Duodenal mucosa (tissue), 2 donors: ENCODE results near the gene LXN.
"Not testable (repeated sequence)": the region's sequence is repeated elsewhere in the genome, so short reads cannot be mapped to it uniquely, and the experiment has no call there.

Experiments
- H3K27ac ChIP-seq: one replicate; pipeline ENCODE4 v1.7.0; 2013; ENCODE audit warnings: low read depth, low read length
- H3K27me3 ChIP-seq, 2 donors: one replicate each; pipeline ENCODE4 v1.7.0; 2013; ENCODE audit warnings: low read length in 2 of 2, control low read depth in 1 of 2; ENCODE audit not compliant: insufficient read depth in 2 of 2, control insufficient read depth in 1 of 2
- H3K36me3 ChIP-seq, 2 donors: one replicate each; pipeline ENCODE4 v1.7.0; 2013; ENCODE audit warnings: low read length in 2 of 2, control low read depth in 1 of 2; ENCODE audit not compliant: insufficient read depth in 2 of 2, control insufficient read depth in 1 of 2
- H3K4me1 ChIP-seq, 2 donors: one replicate each; pipeline ENCODE4 v1.7.0; 2013; ENCODE audit warnings: low read length in 2 of 2, control low read depth in 1 of 2; ENCODE audit not compliant: insufficient read depth in 2 of 2, control insufficient read depth in 1 of 2
- H3K4me3 ChIP-seq, 2 donors: one replicate each; pipeline ENCODE4 v1.7.0; 2013; ENCODE audit warnings: low read length in 2 of 2, low read depth in 1 of 2
- H3K9ac ChIP-seq, 2 donors: one replicate each; pipeline ENCODE4 v1.7.0; 2013; ENCODE audit warnings: low read length in 2 of 2, low read depth in 1 of 2
- H3K9me3 ChIP-seq, 2 donors: one replicate each; pipeline ENCODE4 v1.7.0; 2013; ENCODE audit warnings: low read length in 2 of 2, control low read depth in 1 of 2; ENCODE audit not compliant: control insufficient read depth in 1 of 2

LXN gene

DNA sequence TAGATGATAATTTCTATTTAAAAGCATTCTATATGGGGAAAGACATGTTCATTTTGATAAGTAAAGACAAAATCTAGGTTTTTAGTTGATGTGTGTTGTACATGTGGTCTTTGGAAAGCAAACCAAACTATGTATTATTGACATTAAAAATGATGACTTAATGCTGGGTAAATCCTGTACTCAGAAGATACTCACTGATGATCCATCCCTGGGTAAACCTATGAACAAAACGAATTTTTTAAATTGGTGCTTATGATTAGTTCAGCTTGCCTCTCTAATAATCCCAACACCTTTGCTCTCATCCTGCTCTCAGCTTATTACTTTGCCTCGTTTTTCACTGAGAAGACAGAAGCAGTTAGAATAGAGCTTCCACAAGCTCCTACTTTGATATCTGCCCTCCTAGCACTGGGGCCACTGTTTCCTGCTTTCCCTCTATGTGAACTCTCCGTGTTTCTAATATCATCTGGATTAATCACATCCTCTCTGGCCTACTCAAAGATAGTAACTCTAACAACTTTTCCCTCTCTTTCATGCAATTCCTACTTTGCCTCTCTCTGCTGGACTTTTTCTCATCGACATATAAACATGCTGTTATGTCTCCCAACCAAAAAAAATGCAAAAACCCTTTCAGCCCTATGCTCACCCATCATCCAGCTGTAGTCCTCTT is 30.5 kb upstream of the LXN start:
- Histone ChIP-seq H3K9ac (no peak overlapping the region), H3K4me1 (no peaks in the 10 kb centered on the region), H3K9me3 (no peaks in the 10 kb centered on the region), H3K27me3 (no peaks in the 10 kb centered on the region), H3K4me3 (no peak overlapping the region), H3K27ac (no peak overlapping the region), H3K36me3 (peaks cover 2 to 22% of the 10 kb centered on the region in 2 donors)

DNA sequence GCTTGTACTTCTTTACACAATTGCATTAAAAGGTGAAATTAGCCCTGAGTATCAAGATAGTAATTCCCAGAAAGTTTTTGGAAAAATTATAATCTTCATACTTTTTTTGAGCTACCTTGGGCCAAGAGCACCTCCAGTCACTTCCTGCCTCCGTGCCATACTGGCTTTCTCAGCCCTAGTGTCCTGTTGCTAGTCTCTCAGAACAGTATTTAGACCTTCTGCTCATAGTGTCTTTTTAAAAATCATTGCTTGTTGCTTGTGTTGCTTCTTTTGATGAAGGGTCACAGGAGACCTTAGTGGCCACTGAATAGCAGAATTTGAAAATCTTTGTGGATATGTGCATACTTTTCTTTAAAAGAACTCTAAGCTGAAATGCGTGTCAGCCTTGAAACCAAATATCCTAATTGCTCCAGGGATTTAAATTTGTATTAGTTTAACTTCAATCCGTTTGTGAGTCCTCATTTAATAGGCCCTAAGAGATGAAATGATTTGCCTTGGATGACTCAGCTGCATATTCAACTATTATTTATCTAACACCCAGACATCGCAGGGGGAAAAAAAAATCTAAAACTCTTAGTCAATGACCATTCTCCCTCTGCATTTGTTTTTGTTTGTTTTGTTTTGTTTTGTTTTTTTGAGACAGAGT is 29.1 kb upstream of the LXN start:
- Histone ChIP-seq H3K9me3 (no peaks in the 10 kb centered on the region), H3K9ac (no peak overlapping the region), H3K27me3 (no peaks in the 10 kb centered on the region), H3K4me3 (no peak overlapping the region), H3K36me3 (peaks cover 2 to 20% of the 10 kb centered on the region in 2 donors), H3K27ac (no peak overlapping the region), H3K4me1 (no peaks in the 10 kb centered on the region)

- peaks cover 2 to 16% of the 10 kb centered on the region in 2 donors for H3K36me3 ChIP-seq
- H3K9me3 ChIP-seq: no peaks in the 10 kb centered on the region
- no peak overlapping the region for H3K27ac ChIP-seq
- no peaks in the 10 kb centered on the region for H3K4me1 ChIP-seq
- H3K4me3 ChIP-seq: no peak overlapping the region
- no peak overlapping the region for H3K9ac ChIP-seq
- H3K27me3 ChIP-seq: no peaks in the 10 kb centered on the region
Observed at GRCh38 chr3:158700559-158700958, 28.1 kb upstream of the LXN start.

DNA sequence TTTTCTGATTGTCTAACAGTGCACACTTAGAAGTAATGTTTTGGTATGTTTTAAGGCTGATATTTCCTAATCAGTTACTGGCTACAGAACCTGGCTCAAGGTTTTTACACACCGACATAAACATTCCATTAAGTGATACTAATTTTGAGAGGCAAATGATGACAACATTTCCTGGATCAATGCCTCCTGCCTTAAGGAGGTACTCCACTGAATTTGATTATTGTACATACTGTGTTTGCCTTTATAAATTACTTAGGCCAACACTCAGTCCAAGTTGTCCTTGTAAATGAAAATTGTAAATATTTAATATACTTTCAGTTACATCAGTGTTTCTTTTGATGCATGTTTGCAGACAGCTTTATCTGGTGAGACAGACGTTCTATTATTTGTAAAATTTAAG is 24.2 kb upstream of the LXN start:
- peaks cover 2 to 8% of the 10 kb centered on the region in 2 donors for H3K36me3 ChIP-seq
- H3K9me3 ChIP-seq: no peaks in the 10 kb centered on the region
- no peak overlapping the region for H3K27ac ChIP-seq

DNA sequence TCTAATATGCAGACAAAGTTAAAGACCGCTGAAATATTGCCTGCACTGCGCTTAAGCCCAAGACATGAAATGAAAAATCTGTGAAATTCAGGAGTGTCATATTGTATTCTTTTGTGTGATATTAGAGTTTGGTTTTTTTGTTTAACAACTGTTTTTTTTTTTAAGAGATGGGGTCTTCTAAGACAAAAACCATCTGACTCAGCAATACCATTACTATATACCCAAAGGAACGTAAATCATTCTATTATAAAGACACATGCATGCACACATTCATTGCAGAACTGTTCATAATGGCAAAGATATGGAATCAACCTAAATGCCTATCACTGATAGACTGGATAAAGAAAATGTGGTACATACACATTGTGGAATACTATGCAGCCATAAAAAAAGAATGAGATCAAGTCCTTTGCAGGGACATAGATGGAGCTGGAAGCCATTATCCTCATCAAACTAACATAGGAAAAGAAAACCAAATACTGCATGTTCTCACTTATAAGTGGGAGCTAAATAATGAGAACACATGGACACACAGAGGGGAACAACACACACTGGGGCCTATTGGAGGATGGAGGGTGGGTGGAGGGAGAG is 21.5 kb upstream of the LXN start:
- not testable (repeated sequence) for H3K27me3 ChIP-seq, H3K27ac ChIP-seq, H3K9ac ChIP-seq, H3K4me1 ChIP-seq, H3K9me3 ChIP-seq, H3K4me3 ChIP-seq
- peaks cover 0 to 17% of the 10 kb centered on the region in 2 donors for H3K36me3 ChIP-seq

More for the DNA sequence above, 24.2 kb upstream of the LXN start:
- Histone ChIP-seq H3K4me1 (no peaks in the 10 kb centered on the region), H3K9ac (no peak overlapping the region), H3K27me3 (no peaks in the 10 kb centered on the region), H3K4me3 (no peak overlapping the region)

- no peaks in the 10 kb centered on the region for H3K9me3 ChIP-seq
Observed at GRCh38 chr3:158685159-158685558, 12.7 kb upstream of the LXN start.

GRCh38 chr3:158683230-158683962 is 10.9 kb upstream of the LXN start:
- Histone ChIP-seq H3K9me3 (no peaks in the 10 kb centered on the region), H3K27me3 (no peaks in the 10 kb centered on the region), H3K27ac (no peak overlapping the region), H3K9ac (no peak overlapping the region), H3K4me1 (no peaks in the 10 kb centered on the region), H3K4me3 (no peak overlapping the region), H3K36me3 (peaks cover 6 to 13% of the 10 kb centered on the region in 2 donors)

More at GRCh38 chr3:158685159-158685558, 12.7 kb upstream of the LXN start:
- Histone ChIP-seq H3K9ac (no peak overlapping the region), H3K4me1 (no peaks in the 10 kb centered on the region), H3K36me3 (peaks cover 10 to 13% of the 10 kb centered on the region in 2 donors), H3K27ac (no peak overlapping the region), H3K27me3 (no peaks in the 10 kb centered on the region), H3K4me3 (no peak overlapping the region)

GRCh38 chr3:158680861-158681260 is 8.4 kb upstream of the LXN start:
- no peak overlapping the region for H3K9ac ChIP-seq
- H3K27ac ChIP-seq: no peak overlapping the region
- H3K36me3 ChIP-seq: peaks cover 6 to 13% of the 10 kb centered on the region in 2 donors
- H3K9me3 ChIP-seq: no peaks in the 10 kb centered on the region
- H3K4me3 ChIP-seq: no peak overlapping the region
- H3K4me1 ChIP-seq: no peaks in the 10 kb centered on the region
- H3K27me3 ChIP-seq: no peaks in the 10 kb centered on the region

- H3K36me3 ChIP-seq: peaks cover 5 to 7% of the 10 kb centered on the region in 2 donors
- H3K9me3 ChIP-seq: no peaks in the 10 kb centered on the region
- no peaks in the 10 kb centered on the region for H3K4me1 ChIP-seq
- no peak overlapping the region for H3K9ac ChIP-seq
- no peaks in the 10 kb centered on the region for H3K27me3 ChIP-seq
- no peak overlapping the region for H3K27ac ChIP-seq
- no peak overlapping the region for H3K4me3 ChIP-seq
Observed at GRCh38 chr3:158679547-158680000, 7.1 kb upstream of the LXN start.

DNA sequence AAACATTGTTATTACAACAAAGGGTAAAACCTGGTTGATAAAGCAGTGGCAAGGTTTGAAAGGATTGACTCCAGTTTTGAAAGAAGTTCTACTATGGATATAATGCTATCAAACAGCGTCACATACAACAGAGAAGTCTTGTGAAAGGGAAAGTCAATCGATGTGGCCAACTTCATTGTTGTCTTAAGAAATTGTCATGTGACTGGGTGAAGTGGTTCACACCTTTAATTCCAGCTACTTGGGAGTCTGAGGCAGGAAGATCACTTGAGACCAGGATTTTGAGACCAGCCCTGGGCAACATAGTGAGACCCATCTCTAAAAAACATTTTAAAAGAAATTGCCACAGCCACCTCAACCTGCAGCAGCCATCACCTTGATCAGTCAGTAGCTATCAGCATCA is 6.2 kb upstream of the LXN start:
- no peak overlapping the region for H3K27ac ChIP-seq
- H3K4me1 ChIP-seq: no peaks in the 10 kb centered on the region
- H3K9me3 ChIP-seq: no peaks in the 10 kb centered on the region
- no peak overlapping the region for H3K4me3 ChIP-seq
- no peak overlapping the region for H3K9ac ChIP-seq
- peaks cover 0 to 7% of the 10 kb centered on the region in 2 donors for H3K36me3 ChIP-seq
- no peaks in the 10 kb centered on the region for H3K27me3 ChIP-seq
